Loucy (cell line): ENCODE data around the gene DIABLO.

Experiments used
- H2AFZ ChIP-seq: fragments of 200-600 bp; sonication (generic); 2 replicates; pipeline ENCODE4 v1.6.0; 2016; ENCODE audit warnings: antibody characterized with exemption, mild to moderate bottlenecking, low read length, moderate library complexity
- H3F3A ChIP-seq: fragments of 200-600 bp; 2 replicates; pipeline ENCODE4 v1.6.0; 2016; ENCODE audit warnings: antibody characterized with exemption, low read depth, mild to moderate bottlenecking
- H3K27me3 ChIP-seq: fragments of 200-600 bp; sonication (generic); 2 replicates; pipeline ENCODE4 v1.6.1; 2014; ENCODE audit warnings: low read length, mild to moderate bottlenecking; ENCODE audit not compliant: insufficient read depth, poor library complexity, severe bottlenecking
- H3K36me3 ChIP-seq: fragments of 200-600 bp; sonication (generic); 2 replicates; pipeline ENCODE4 v1.6.1; 2016; ENCODE audit warnings: low read length; ENCODE audit not compliant: insufficient read depth
- H3K4me1 ChIP-seq: fragments of 200-600 bp; sonication (generic); 2 replicates; pipeline ENCODE4 v1.5.1; 2014; ENCODE audit warnings: low read length, mild to moderate bottlenecking; ENCODE audit not compliant: insufficient read depth, poor library complexity, severe bottlenecking
- H3K4me2 ChIP-seq: fragments of 200-600 bp; sonication (generic); 2 replicates; pipeline ENCODE4 v1.6.0; 2014; ENCODE audit warnings: antibody characterized with exemption, low read length, low read depth, mild to moderate bottlenecking; ENCODE audit not compliant: poor library complexity, severe bottlenecking
- H3K4me3 ChIP-seq: fragments of 200-600 bp; sonication (generic); 2 replicates; pipeline ENCODE4 v1.5.1; 2014; ENCODE audit warnings: low read length, mild to moderate bottlenecking, mixed read lengths; ENCODE audit not compliant: poor library complexity, severe bottlenecking
- H3K79me2 ChIP-seq: fragments of 200-600 bp; sonication (generic); 2 replicates; pipeline ENCODE4 v1.6.1; 2014; ENCODE audit warnings: low read length; ENCODE audit not compliant: insufficient read depth
- H3K9ac ChIP-seq: fragments of 200-600 bp; sonication (generic); 2 replicates; pipeline ENCODE4 v1.6.0; 2014; ENCODE audit warnings: mild to moderate bottlenecking, low read depth, low read length, moderate library complexity; ENCODE audit not compliant: poor library complexity, severe bottlenecking
- H3K9me2 ChIP-seq: fragments of 200-600 bp; sonication (generic); replicated peaks from 2 replicates; pipeline ENCODE4 v1.6.1; 2016; ENCODE audit warnings: low read depth, low read length, mixed read lengths
- H3K9me3 ChIP-seq: fragments of 200-600 bp; sonication (generic); 2 replicates; pipeline ENCODE4 v1.6.1; 2014; ENCODE audit warnings: mild to moderate bottlenecking, antibody characterized with exemption, low read length, low read depth; ENCODE audit not compliant: insufficient read depth
- H4K20me1 ChIP-seq: fragments of 200-600 bp; sonication (generic); 2 replicates; pipeline ENCODE4 v1.6.0; 2014; ENCODE audit warnings: antibody characterized with exemption, low read length, mild to moderate bottlenecking; ENCODE audit not compliant: insufficient read depth, poor library complexity, severe bottlenecking
- EZH2phosphoT487 ChIP-seq: fragments of 200-600 bp; IDR thresholded peaks from 2 replicates; pipeline ENCODE4 v1.6.1; 2018; ENCODE audit warnings: antibody characterized with exemption, mild to moderate bottlenecking, moderate library complexity, borderline replicate concordance
- TF ChIP-seq, protein P1 (sequence below): fragments of 200-600 bp; sonication (generic); conservative IDR thresholded peaks from 2 replicates; pipeline ENCODE4 v1.5.1; 2014; ENCODE audit warnings: mild to moderate bottlenecking, antibody characterized with exemption, low read length

DIABLO gene

GRCh38 chr12:122194804-122195203 lies 31.0 kb downstream of the DIABLO start:
- Histone ChIP-seq H3K9me3 (no peaks in the 10 kb centered on the region), H2AFZ (0 out of 2 replicates have a peak overlapping the region, but pooled peaks have one; percentile 18), H3K4me3 (no peak overlapping the region), H4K20me1 (no peaks in the 10 kb centered on the region), H3K4me1 (peaks cover 9% of the 10 kb centered on the region), H3K4me2 (no peak overlapping the region), H3K9me2 (no peaks in the 10 kb centered on the region), H3K79me2 (no peaks in the 10 kb centered on the region), H3K27me3 (no peaks in the 10 kb centered on the region), H3K9ac (no peak overlapping the region), H3F3A (no peaks in the 10 kb centered on the region), H3K36me3 (no peaks in the 10 kb centered on the region)
- TF ChIP-seq EZH2phosphoT487 = no peak
- TF ChIP-seq, protein P1, sequence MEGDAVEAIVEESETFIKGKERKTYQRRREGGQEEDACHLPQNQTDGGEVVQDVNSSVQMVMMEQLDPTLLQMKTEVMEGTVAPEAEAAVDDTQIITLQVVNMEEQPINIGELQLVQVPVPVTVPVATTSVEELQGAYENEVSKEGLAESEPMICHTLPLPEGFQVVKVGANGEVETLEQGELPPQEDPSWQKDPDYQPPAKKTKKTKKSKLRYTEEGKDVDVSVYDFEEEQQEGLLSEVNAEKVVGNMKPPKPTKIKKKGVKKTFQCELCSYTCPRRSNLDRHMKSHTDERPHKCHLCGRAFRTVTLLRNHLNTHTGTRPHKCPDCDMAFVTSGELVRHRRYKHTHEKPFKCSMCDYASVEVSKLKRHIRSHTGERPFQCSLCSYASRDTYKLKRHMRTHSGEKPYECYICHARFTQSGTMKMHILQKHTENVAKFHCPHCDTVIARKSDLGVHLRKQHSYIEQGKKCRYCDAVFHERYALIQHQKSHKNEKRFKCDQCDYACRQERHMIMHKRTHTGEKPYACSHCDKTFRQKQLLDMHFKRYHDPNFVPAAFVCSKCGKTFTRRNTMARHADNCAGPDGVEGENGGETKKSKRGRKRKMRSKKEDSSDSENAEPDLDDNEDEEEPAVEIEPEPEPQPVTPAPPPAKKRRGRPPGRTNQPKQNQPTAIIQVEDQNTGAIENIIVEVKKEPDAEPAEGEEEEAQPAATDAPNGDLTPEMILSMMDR = no peak

DNA sequence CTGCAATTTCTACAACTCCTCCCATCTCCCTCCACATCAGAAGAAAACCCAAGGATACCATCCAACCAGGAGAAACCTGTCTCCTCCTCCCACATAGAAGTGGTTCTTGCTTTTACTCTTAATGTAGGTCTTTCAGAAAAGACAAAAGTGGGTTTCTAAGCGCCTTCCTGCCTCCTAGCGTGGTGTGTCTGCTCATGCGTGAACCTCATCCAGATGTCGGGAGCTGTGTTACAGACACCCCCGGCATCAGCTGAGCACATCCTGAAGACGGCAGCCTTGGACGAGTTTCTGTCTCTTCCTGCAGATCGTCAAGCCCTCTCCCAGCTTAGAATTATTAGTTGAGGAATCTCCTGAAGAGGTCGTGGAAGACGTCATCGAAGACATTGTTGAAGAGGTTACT lies 33.4 kb downstream of the DIABLO start:
- TF ChIP-seq, protein P1 = no peak
- no peak for TF ChIP-seq EZH2phosphoT487
- H3K4me3 ChIP-seq = no peak overlapping the region

DNA sequence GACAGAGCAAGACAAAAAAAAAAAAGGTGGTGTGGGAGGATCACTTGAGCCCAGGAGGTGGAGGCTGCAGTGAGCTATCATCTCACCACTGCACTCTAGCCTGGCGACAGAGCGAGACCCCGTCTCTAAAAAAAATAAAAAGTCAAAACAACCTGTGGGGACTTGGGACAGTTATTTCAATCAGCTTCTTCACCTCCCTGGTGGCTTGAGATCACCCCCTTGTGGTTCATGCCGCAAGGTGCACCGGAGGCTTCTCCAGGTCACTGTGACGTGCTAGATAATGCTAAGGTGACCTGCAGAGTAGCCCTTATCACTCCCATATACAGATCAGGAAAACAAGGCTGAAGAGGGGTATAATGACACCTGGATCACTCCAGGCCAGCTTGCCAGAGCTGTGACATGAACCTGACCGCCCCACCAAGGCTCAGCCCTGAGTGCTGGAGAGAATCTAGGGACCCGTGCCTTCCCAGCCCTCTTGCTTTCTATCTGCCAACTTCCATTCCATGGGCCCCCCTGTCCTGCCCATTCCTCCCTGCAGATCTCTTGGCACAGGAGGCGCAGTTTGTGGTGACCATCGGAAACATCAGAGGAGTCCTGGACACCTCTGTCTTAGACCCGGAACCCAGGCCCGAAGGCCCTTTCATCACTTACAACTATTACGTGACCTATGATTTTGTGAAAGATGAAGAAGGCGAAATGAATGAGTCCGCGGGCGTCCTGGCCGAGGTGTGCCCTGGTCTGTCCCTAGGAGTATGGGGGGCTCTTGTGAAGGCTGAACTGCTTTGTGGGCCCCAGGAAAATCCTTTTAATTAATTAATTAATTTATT lies 34.8 kb downstream of the DIABLO start:
- H3K9ac ChIP-seq = no peak overlapping the region
- no peaks in the 10 kb centered on the region for H3K36me3 ChIP-seq
- H3K4me2 ChIP-seq = no peak overlapping the region
- H3K27me3 ChIP-seq = no peaks in the 10 kb centered on the region
- no peak overlapping the region for H3K4me3 ChIP-seq
- TF ChIP-seq EZH2phosphoT487 = no peak
- TF ChIP-seq, protein P1 = peak; percentile 86
- H4K20me1 ChIP-seq = no peaks in the 10 kb centered on the region
- no peaks in the 10 kb centered on the region for H3K9me3 ChIP-seq
- no peaks in the 10 kb centered on the region for H3K4me1 ChIP-seq
- no peak overlapping the region for H2AFZ ChIP-seq
- H3K9me2 ChIP-seq = no peaks in the 10 kb centered on the region
- no peaks in the 10 kb centered on the region for H3F3A ChIP-seq
- no peaks in the 10 kb centered on the region for H3K79me2 ChIP-seq

More for the DNA sequence above, 33.4 kb downstream of the DIABLO start:
- Histone ChIP-seq H3K9me2 (no peaks in the 10 kb centered on the region), H3K4me1 (peaks cover 6% of the 10 kb centered on the region), H3K4me2 (no peak overlapping the region), H3K9me3 (no peaks in the 10 kb centered on the region), H3K36me3 (no peaks in the 10 kb centered on the region), H3F3A (no peaks in the 10 kb centered on the region), H3K27me3 (no peaks in the 10 kb centered on the region), H3K79me2 (no peaks in the 10 kb centered on the region), H3K9ac (no peak overlapping the region), H2AFZ (no peak overlapping the region), H4K20me1 (no peaks in the 10 kb centered on the region)
